B cell (primary cell): ENCODE measurements around the gene LRP5. TPM values are rescaled to one million over a fixed set of nuclear protein-coding genes. Genes with fewer than 3 reads are reported as not detected.

Experiments used
- ATAC-seq: fragments of 200-7000 bp; cut with Tn5 transposase; one replicate; pipeline ENCODE4 v1.10.0; 2021; ENCODE audit warnings: low read depth, mild to moderate bottlenecking, moderate number of reproducible peaks, moderate library complexity
- CTCF ChIA-PET: fragments of 350-600 bp; sonication (Branson Sonifier 250); formaldehyde crosslinking; loops from one replicate; lab custom pipeline; 2021; ENCODE audit warnings: antibody characterized with exemption, inconsistent platforms; lab: Charles Lee
- POLR2A ChIA-PET: fragments of 350-600 bp; sonication (Branson Sonifier 250); formaldehyde crosslinking; loops from one replicate; lab custom pipeline; 2021; ENCODE audit warnings: antibody characterized with exemption; lab: Charles Lee
- DNase-seq: peaks from one replicate; pipeline ENCODE4 v3.0.0; 2013
- H2AFZ ChIP-seq: 2 replicates; pipeline ENCODE4 v1.6.1; 2012; ENCODE audit warnings: mild to moderate bottlenecking, low read depth, low read length; ENCODE audit not compliant: insufficient read depth, poor library complexity, severe bottlenecking
- H3K27ac ChIP-seq, 2 donors: 1 replicate in 1 of 2; 2 replicates in 1 of 2; pipeline ENCODE4 v1.5.1; 2012 to 2013; ENCODE audit warnings: low read length in 2 of 2, mild to moderate bottlenecking in 2 of 2, moderate library complexity in 1 of 2
- H3K27me3 ChIP-seq, 4 experiments: fragments of 200-600 bp in 1 of 4; sonication (generic) in 1 of 4; replicated peaks in 1 of 4; 1 replicate in 2 of 4; 2 replicates in 2 of 4; pipeline versions ENCODE4 v1.6.1 to v1.7.0; 2013 to 2016; ENCODE audit warnings: low read length in 3 of 4, mild to moderate bottlenecking in 2 of 4, mixed read lengths in 1 of 4, moderate library complexity in 1 of 4; ENCODE audit not compliant: insufficient read depth in 4 of 4, control insufficient read depth in 3 of 4; ENCODE audit errors: control extremely low read depth in 1 of 4
- H3K36me3 ChIP-seq, 2 experiments: replicated peaks in 1 of 2; 1 replicate in 1 of 2; 2 replicates in 1 of 2; pipeline versions ENCODE4 v1.6.1 to v1.7.1; 2013; ENCODE audit warnings: low read length in 1 of 2; ENCODE audit not compliant: insufficient read depth in 2 of 2, control insufficient read depth in 1 of 2; ENCODE audit errors: control extremely low read depth in 1 of 2, extremely low read depth in 1 of 2
- H3K4me1 ChIP-seq, 2 donors: fragments of 200-600 bp in 1 of 2; sonication (generic) in 1 of 2; 1 replicate in 1 of 2; 2 replicates in 1 of 2; pipeline versions ENCODE4 v1.5.1 to v1.6.1; 2013 to 2017; ENCODE audit warnings: low read length in 2 of 2; ENCODE audit not compliant: control insufficient read depth in 2 of 2, insufficient read depth in 2 of 2
- H3K4me2 ChIP-seq: replicated peaks from 2 replicates; pipeline ENCODE3; 2012; ENCODE audit warnings: mild to moderate bottlenecking, low read depth, low read length; ENCODE audit not compliant: poor library complexity, severe bottlenecking
- H3K4me3 ChIP-seq, 5 experiments: fragments of 200-600 bp in 1 of 5; sonication (generic) in 1 of 5; 1 replicate in 3 of 5; 2 replicates in 2 of 5; pipeline versions ENCODE4 v1.5.1 to v1.7.0; 2011 to 2016; ENCODE audit warnings: low read length in 4 of 5, mild to moderate bottlenecking in 4 of 5, low read depth in 2 of 5, control low read depth in 1 of 5, moderate library complexity in 1 of 5; ENCODE audit not compliant: insufficient read depth in 1 of 5; ENCODE audit errors: control extremely low read depth in 1 of 5, extremely low read depth in 1 of 5
- H3K79me2 ChIP-seq: fragments of 200-600 bp; sonication (generic); one replicate; pipeline ENCODE4 v1.6.0; 2016; ENCODE audit warnings: low read length; ENCODE audit not compliant: control insufficient read depth, insufficient read depth
- H3K9ac ChIP-seq: fragments of 200-600 bp; sonication (generic); 2 replicates; pipeline ENCODE4 v1.6.1; 2017; ENCODE audit warnings: mild to moderate bottlenecking, low read length, moderate library complexity
- H3K9me3 ChIP-seq, 3 donors: one replicate each; pipeline versions ENCODE4 v1.6.1 to v1.7.1; 2013; ENCODE audit warnings: low read length in 2 of 3; ENCODE audit not compliant: control insufficient read depth in 2 of 3, insufficient read depth in 1 of 3; ENCODE audit errors: control extremely low read depth in 1 of 3
- H4K20me1 ChIP-seq: 2 replicates; pipeline ENCODE4 v1.6.0; 2012; ENCODE audit warnings: mild to moderate bottlenecking, low read length; ENCODE audit not compliant: insufficient read depth, control insufficient read depth, poor library complexity, severe bottlenecking
- H3K27ac Mint-ChIP-seq: one replicate; pipeline ENCODE4 v1.8.0; 2021; ENCODE audit warnings: mixed read lengths
- H3K27me3 Mint-ChIP-seq: one replicate; pipeline ENCODE4 v1.8.0; 2021; ENCODE audit warnings: mixed read lengths
- H3K4me1 Mint-ChIP-seq: one replicate; pipeline ENCODE4 v1.8.0; 2021; ENCODE audit warnings: mixed read lengths
- H3K4me3 Mint-ChIP-seq: one replicate; pipeline ENCODE4 v1.8.0; 2021; ENCODE audit warnings: mixed read lengths
- H3K9me3 Mint-ChIP-seq: one replicate; pipeline ENCODE4 v1.8.0; 2022; ENCODE audit warnings: mixed read lengths; ENCODE audit not compliant: insufficient read depth
- CTCF ChIP-seq: fragments of 200-600 bp; IDR thresholded peaks from one replicate; pipeline ENCODE4 v1.8.0; 2022; ENCODE audit warnings: antibody characterized with exemption, mild to moderate bottlenecking
- EZH2 ChIP-seq: IDR thresholded peaks from 2 replicates; pipeline ENCODE4 v1.6.1; 2012; ENCODE audit warnings: borderline replicate concordance, low read depth, mild to moderate bottlenecking, moderate library complexity, low read length; ENCODE audit not compliant: insufficient read depth, poor library complexity, severe bottlenecking
- WGBS: methylation state at CpG from one replicate; pipeline ENCODE4 v1.1.5; 2013; ENCODE audit warnings: missing lambda C conversion rate; ENCODE audit not compliant: insufficient coverage; 5-methylcytosine and 5-hydroxymethylcytosine counted together
- intact Hi-C: fragments of 100-400 bp; cut with micrococcal nuclease; formaldehyde crosslinking; loops from one replicate; pipeline ENCODE4 v1.10.0; 2022
- polyA plus RNA-seq: library from polyadenylated mRNA; depleted of rRNA; stranded (reverse); fragments of >200 nt; gene quantifications from 2 replicates; pipeline ENCODE4 v1.2.3, GENCODE V29; 2012
- total RNA-seq, 2 donors: library from RNA; stranded (reverse); fragments of 120-200 nt in 1 of 2; gene quantifications; 1 replicate in 1 of 2; 2 replicates in 1 of 2; pipeline versions ENCODE4 v1.2.3 to v1.2.4, GENCODE V29; 2013 to 2022

LRP5 gene
- total and polyA plus RNA-seq, 2 donors (not counting 1 experiment from before 2014, with no cell fraction given) = 2.4 to 13.9 TPM

GRCh38 chr11:68471360-68472340 lies 159.3 kb downstream of the LRP5 start:
- WGBS = 66% methylated on average over 12 of the region's 17 CpGs
- no peaks in the 10 kb centered on the region for H3K9me3 Mint-ChIP-seq
- peaks cover 68 to 72% of the 10 kb centered on the region in 2 donors for H3K4me1 ChIP-seq
- TF ChIP-seq CTCF (no peak), EZH2 (no peak)
- peak; percentile 33 for ATAC-seq
- CTCF ChIA-PET = no interaction called here
- DNase-seq = no peak
- peak overlapping the region in 1 of 2 donors; percentile 49 for H3K27ac ChIP-seq
- intact Hi-C loops = no loop called here
- POLR2A ChIA-PET = no interaction called here
- H3K4me2 ChIP-seq = peak overlapping the region; percentile 53
- H3K4me3 ChIP-seq = peak overlapping the region in 1 of 5 experiments; percentile 20
- H3K4me3 Mint-ChIP-seq = peak overlapping the region; percentile 74
- peaks cover 0 to 5% (median 0%) of the 10 kb centered on the region in 3 donors for H3K9me3 ChIP-seq
- H3K36me3 ChIP-seq = peaks cover 3 to 6% of the 10 kb centered on the region in 2 experiments
- peaks cover 84% of the 10 kb centered on the region for H3K79me2 ChIP-seq
- H3K27me3 Mint-ChIP-seq = no peaks in the 10 kb centered on the region
- H3K27ac Mint-ChIP-seq = peak overlapping the region; percentile 43
- peak overlapping the region; percentile 26 for H3K9ac ChIP-seq
- peaks cover 81% of the 10 kb centered on the region for H4K20me1 ChIP-seq
- H3K27me3 ChIP-seq = no peaks in the 10 kb centered on the region
- H2AFZ ChIP-seq = no peak overlapping the region
- peaks cover 75% of the 10 kb centered on the region for H3K4me1 Mint-ChIP-seq

GRCh38 chr11:68472778-68473177 lies 160.4 kb downstream of the LRP5 start:
- WGBS = 86% methylated on average over 1 of the region's 2 CpGs
- Histone ChIP-seq H3K27ac (peak overlapping the region in 1 of 2 donors; percentile 49), H3K9me3 (peaks cover 0 to 5% (median 0%) of the 10 kb centered on the region in 3 donors), H3K79me2 (peaks cover 83% of the 10 kb centered on the region), H3K4me2 (no peak overlapping the region), H2AFZ (no peak overlapping the region), H3K36me3 (peaks cover 3 to 10% of the 10 kb centered on the region in 2 experiments), H3K4me3 (no peak overlapping the region), H3K27me3 (no peaks in the 10 kb centered on the region), H3K4me1 (peaks cover 62 to 63% of the 10 kb centered on the region in 2 donors), H4K20me1 (peaks cover 79% of the 10 kb centered on the region), H3K9ac (no peak overlapping the region)
- ATAC-seq = no peak
- no peak for DNase-seq
- TF ChIP-seq EZH2 (no peak), CTCF (no peak)
- Mint-ChIP-seq H3K27ac (peak overlapping the region; percentile 16), H3K9me3 (no peaks in the 10 kb centered on the region), H3K4me3 (no peak overlapping the region), H3K27me3 (no peaks in the 10 kb centered on the region), H3K4me1 (peaks cover 76% of the 10 kb centered on the region)
- POLR2A ChIA-PET = no interaction called here
- CTCF ChIA-PET = interaction anchor here (0.6 kb wide), 1 partner anchor 8 kb away, joined by 5 read pairs; no protein-coding TSS in a partner anchor
- intact Hi-C loops = no loop called here
